Hematopoietic multipotent progenitor cell (in vitro differentiated cells): ENCODE data around the gene MUC6. TPM values are rescaled to one million over a fixed set of nuclear protein-coding genes. Genes with fewer than 3 reads are reported as not detected.

ENCODE experiments used
- DNase-seq, 3 donors: peaks; one replicate each; pipeline ENCODE4 v3.0.0-alpha.2; 2011 to 2015; ENCODE audit warnings: low read depth in 2 of 3, low spot score in 2 of 3
- total RNA-seq: library from RNA; depleted of rRNA; stranded (reverse); fragments of >200 nt; gene quantifications from one replicate; pipeline ENCODE4 v1.2.3, GENCODE V29; 2012

Gene MUC6
- total RNA-seq, 1 donor, result under 0.01 TPM

- DNase-seq, result no peak
These were observed 11.7 kb downstream of the MUC6 start for GRCh38 chr11:1024597-1025409.

GRCh38 chr11:1023811-1024596 is 12.5 kb downstream of the MUC6 start:
- no peak for DNase-seq

- DNase-seq, result no peak
These were observed 13.4 kb downstream of the MUC6 start for GRCh38 chr11:1022908-1023810.

- DNase-seq, result no peak
These were observed 14.1 kb downstream of the MUC6 start for GRCh38 chr11:1022411-1022810.

GRCh38 chr11:1020211-1020905 is 16.2 kb downstream of the MUC6 start:
- no peak for DNase-seq

- no peak for DNase-seq
These were observed 17.1 kb downstream of the MUC6 start for GRCh38 chr11:1019321-1019910.

- DNase-seq, result no peak
These were observed 18.4 kb downstream of the MUC6 start for GRCh38 chr11:1018091-1018490.

- peak in 1 of 3 donors; percentile 12 for DNase-seq
These were observed 19.1 kb downstream of the MUC6 start for GRCh38 chr11:1017269-1018005.

GRCh38 chr11:1016610-1017126 is 19.9 kb downstream of the MUC6 start:
- DNase-seq, result peak in 1 of 3 donors; percentile 8

GRCh38 chr11:1015826-1016545 is 20.5 kb downstream of the MUC6 start:
- DNase-seq, result no peak

GRCh38 chr11:1015064-1015463 is 21.5 kb downstream of the MUC6 start:
- DNase-seq, result no peak

GRCh38 chr11:1014276-1014675 is 22.2 kb downstream of the MUC6 start:
- DNase-seq, result no peak

- no peak for DNase-seq
These were observed 22.9 kb downstream of the MUC6 start for GRCh38 chr11:1013631-1013935.

GRCh38 chr11:1012740-1013630 is 23.5 kb downstream of the MUC6 start:
- no peak for DNase-seq

GRCh38 chr11:1012291-1012690 is 24.2 kb downstream of the MUC6 start:
- DNase-seq, result no peak

GRCh38 chr11:1011320-1011698 is 25.2 kb downstream of the MUC6 start:
- no peak for DNase-seq

- no peak for DNase-seq
These were observed 25.8 kb downstream of the MUC6 start for GRCh38 chr11:1010551-1011319.
